HG03060 (cell line): ENCODE results near the gene ALPP.
"Not testable (repeated sequence)": the region's sequence is repeated elsewhere in the genome, so short reads cannot be mapped to it uniquely, and the experiment has no call there.

Experiments
- ATAC-seq: cut with Tn5 transposase; IDR thresholded peaks from one replicate; pipeline ENCODE4 v1.9.1; 2021; ENCODE audit warnings: low read depth, moderate number of reproducible peaks; ENCODE audit not compliant: unreplicated experiment

Gene ALPP

DNA sequence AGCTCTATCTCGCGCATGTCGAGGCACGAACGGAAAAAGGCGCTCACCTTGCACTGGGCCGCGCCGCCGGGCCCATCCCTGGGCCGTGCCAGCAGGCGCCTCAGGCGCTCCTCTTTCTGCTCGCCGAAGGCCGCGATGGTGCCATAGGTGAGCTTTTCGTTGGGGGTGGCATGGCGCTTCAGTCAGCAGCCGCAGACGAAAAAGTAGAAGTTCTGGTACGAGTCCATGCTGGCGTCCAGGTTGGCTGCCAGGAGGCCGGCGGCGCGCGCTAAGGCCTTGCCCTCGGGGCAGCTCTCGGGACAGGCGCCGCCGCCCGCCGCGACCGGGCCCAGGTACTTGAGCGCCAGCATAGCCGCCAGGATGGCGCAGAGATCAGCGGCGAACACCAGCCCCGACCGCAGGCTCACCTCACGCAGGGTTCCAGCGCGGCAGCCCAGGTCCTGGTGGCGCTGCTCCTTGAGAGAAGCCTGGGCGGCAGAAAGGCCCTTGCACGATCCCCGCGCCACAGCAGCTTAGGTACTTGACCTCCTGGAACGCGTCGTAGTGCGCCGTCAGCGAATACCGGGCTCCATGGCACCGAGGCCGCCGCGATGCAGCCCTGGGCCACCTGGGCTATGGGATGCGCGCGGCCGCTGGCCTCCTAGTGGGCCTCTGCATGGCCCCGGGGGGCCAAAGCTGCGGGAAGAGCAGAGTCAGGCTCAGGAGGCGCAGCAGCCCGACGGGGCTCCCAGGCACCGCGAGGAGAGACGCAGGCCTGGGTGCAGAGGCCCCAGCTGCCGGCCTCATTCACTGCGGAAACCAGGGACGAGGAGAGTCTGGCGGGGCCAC is 40.9 kb downstream of the ALPP start:
- no peak for ATAC-seq

GRCh38 chr2:232420073-232420454 is 41.5 kb downstream of the ALPP start:
- no peak for ATAC-seq

GRCh38 chr2:232420463-232421188 is 42.1 kb downstream of the ALPP start:
- no peak for ATAC-seq

DNA sequence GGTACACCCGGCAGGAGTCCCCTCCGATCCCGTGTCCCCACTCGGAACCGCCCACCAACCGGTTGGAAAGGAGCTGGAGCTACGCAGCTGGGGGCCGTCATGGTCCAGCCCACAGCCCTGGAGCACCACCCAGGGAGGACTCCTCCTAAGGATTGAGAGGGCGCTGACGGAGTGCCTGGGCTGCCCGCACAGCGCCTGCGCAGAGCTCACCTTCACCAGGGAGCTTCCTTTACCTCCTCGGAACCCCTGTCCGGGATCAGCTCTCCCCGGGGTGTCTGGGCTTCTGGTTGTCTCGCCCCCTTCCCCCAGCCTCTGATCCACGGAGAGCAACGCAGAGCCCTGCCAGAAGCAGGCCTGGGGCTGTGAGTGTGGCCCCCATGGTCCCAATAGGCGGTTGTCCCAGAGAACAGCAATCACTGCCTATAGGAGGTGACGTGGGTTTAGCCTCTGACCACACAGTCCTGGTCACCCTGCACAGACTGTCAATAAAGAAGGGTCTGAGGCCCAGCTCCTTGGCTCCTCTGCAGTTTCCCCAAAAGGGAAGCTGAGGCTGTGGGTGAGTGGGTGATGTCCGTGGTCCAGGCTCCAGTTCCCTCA is 42.7 kb downstream of the ALPP start:
- ATAC-seq, result no peak

- ATAC-seq, result no peak
Measured at GRCh38 chr2:232422051-232422450, 43.5 kb downstream of the ALPP start.

DNA sequence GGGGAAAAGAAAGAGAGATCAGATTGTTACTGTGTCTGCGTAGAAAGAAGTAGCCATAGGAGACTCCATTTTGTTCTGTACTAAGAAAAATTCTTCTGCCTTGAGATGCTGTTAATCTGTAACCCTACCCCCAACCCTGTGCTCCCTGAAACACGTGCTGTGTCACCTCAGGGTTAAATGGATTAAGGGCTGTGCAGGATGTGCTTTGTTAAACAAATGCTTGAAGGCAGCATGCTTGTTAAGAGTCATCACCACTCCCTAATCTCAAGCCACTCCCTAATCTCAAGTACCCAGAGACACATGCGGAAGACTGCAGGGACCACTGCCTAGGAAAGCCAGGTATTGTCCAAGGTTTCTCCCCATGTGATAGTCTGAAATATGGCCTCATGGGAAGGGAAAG is 44.4 kb downstream of the ALPP start:
- not testable (repeated sequence) for ATAC-seq

GRCh38 chr2:232423407-232423806 is 44.9 kb downstream of the ALPP start:
- ATAC-seq, result not testable (repeated sequence)

- ATAC-seq, result no peak
Measured at GRCh38 chr2:232431705-232432590, 53.4 kb downstream of the ALPP start.
